G401.6 (cell line): Measurements from ENCODE around the gene ABCC1.

Experiments used
- FAIRE-seq: peaks from 2 replicates; lab custom pipeline; 2012; peaks lifted over from hg19 to GRCh38; lab: Jason Lieb, UNC

The ABCC1 gene

DNA sequence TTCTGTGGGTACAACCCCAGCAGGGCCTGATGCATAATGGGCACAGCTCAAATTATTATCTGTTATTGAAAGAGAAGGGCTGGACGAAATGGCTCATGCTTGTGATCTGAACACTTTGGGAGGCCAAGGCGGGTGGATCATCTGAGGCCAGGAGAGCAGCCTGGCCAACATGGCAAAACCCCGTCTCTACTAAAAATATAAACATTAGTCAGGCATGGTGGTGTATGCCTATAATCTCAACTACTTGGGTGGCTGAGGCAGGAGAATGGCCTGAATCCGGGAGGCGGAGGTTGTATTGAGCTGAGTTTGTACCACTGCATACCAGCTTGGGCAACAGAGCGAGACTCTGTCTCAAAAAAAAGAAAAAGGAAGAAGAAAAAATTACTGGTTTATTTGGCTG is 100.7 kb downstream of the ABCC1 start:
- no peak for FAIRE-seq

DNA sequence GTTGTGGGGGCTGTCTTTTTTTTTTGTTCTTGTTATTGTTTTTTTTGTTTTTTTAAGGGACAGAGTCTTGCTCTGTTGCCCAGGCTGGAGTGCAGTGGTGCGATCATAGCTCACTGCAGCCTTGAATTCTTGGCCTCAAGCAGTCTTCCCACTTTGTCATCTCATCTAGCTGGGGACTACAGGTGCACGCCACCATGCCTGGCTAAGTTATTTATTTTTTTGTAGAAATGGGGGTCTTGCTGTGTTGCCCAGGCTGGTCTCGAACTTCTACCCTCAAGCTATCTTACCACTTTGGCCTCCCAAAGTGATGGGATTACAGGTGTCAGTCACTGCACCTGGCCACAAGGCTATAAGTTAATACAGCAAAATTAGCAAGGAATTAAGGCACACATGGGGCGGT is 101.7 kb downstream of the ABCC1 start:
- no peak for FAIRE-seq

DNA sequence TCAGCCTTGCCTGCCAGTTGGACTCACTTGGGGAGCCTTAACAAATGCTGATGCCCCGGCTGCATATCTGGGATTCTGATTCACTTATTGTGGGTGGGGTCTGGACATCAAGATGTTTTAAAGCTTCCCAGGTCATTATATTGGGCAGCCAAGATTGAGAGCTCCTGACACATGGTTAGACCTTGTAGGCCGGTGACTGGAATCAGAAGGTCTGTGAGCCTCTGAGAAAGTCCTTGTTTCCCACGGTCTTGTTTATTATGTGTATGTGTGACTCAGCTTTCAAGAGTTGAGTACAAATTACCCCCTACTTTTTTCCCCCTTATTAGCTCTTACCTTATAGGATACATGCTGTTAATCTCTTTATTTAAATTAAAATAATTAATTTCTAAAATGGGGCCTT is 103.5 kb downstream of the ABCC1 start:
- FAIRE-seq = no peak

DNA sequence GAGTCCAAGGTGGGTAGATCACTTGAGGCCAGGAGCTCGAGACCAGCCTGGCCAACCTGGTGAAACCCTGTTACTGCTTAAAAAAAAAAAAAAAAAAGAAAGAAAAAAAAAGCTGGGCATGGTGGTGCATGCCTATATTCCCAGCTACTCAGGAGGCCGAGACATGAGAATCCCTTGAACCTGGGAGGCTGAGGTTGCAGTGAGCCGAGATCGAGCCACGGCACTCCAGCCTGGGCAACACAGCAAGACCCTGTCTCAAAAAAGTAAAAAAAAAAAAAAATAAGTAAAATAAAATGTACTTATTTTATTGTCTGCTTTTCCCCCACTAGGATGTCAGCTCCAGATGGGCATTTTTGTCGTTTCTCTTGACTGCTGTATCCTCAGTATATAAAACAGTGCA is 107.7 kb downstream of the ABCC1 start:
- FAIRE-seq = no peak

DNA sequence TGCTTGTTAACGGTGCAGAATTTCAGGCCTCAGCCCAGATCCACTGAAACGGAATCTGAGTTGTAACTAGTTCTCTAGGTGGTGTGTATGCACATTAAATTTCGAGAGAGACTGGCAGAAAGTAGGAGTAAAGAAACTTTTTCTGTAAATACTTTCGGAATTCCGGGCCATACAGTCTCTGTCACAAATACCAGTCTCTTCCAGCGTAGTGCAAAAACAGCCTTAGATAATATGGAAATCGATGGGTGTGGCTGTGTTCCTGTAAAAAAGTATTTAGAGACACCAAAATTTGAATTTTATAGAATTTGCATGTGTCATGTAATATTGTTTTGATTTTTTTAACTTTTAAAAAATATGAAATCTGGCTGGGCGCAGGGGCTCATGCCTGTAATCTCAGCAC is 109.7 kb downstream of the ABCC1 start:
- FAIRE-seq = no peak

DNA sequence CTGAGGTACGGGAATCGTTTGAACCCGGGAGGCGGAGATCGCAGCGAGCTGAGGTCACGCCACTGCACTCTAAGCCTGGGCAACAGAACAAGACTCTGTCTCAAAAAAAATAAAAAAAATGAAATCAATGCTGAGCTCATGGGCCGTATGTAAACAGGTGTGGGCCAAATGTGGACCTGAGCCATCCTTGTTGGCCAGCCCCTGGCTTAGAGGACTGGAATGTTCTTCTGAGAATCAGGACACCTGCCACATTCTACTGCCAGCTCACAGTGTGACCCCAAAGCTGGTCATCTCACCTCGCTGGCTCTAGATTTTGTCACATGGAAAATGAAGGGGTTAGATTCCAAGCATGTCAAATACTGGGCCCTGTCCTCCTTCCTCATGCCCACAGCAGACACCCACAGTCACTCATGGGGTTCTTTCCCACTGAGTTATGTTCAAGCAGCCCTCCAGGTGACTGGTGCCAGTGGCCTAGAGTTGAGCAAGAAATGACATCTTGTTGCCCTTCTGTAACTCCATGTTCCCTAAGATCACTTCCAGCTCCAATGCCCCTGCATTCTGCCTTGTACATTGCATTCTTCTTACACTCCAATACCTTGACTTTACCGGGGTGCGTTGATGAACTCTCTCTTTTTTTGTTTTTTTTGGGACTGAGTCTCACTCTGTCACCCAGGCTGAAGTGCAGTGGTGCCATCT is 110.6 kb downstream of the ABCC1 start:
- no peak for FAIRE-seq

DNA sequence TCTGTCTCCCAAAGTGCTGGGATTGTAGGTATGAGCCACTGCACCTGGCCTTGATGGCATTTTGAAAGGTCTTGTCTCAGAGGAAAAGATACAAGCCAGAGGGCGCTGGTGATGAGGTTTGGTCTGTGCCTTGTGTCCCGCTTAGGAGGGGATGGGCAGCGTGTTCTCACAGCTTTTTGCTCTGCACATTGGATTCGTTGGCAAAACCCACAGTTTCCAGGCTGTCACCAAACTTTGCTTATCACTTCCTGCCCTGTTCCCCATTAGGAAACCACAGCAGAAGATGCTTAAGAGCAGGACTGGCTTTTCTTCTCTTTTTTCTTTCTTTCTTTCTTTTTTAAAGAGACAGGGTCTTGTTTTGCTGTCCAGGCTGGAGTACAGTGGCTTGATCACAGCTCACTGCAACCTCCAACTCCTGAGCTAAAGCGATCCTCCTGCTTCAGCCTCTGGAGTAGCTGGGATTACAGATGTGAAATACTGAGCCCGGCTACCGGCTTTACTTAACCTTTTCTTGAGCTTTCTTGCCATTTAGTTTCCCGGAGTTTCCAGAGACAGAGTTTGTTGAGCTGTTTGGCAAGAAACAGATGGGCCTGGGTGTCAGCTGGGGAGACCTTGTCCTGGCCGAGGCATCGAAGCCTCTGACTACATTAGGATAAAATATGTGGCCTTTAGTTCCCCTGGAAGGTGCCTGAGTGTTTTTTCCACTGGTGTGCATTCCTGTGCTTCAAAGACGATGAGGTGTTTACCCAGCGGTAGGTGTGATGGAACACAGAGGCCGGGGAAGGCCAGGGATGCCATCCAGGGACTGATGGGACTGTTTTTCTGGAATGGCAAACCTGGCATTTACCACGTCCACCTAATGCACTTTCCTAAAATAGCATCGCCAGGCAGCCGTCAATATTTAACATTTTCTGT is 112.9 kb downstream of the ABCC1 start:
- no peak for FAIRE-seq

DNA sequence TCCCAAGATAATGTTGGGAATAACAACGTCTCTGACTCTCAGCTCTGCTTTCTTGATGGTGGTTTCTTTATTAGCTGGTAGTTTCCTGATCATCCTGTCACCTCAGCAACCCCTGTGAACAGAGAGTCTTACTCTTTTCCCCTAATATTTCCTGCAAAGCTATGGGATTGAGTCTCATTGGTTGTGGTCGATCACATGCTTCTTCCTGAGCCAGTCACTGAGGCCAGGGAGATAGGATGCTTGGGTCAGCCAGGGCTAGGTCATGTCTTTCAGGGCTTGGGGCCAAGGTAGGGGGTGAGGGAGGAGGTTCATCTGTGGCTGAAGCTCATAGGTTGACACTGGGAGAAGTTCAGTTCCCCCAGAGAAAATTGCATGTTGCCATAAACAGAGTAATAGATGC is 114.3 kb downstream of the ABCC1 start:
- FAIRE-seq = no peak

DNA sequence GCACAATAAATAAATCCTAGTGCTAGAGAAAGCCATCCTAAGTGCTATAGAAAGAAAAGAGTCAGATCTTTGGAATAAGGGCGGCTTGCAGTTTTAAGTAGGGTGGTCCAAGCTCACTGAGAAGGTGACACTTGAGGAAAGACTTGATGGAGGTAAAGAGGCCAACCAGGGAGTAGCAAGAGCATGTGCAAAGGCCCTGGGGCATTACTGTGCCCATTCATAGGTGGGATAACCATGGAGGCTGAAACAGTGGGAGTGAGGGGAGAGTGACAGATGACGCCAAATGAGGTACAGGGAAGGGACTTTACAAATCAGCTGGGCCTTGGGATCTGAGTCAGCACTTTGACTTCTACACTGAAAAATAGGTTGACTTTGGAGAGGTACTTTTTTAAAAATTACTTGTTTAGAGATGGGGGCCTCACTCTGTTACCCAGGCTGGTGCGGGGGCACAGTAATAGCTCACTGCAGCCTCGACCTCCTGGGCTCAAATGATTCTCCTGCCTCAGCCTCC is 115.5 kb downstream of the ABCC1 start:
- FAIRE-seq = no peak

DNA sequence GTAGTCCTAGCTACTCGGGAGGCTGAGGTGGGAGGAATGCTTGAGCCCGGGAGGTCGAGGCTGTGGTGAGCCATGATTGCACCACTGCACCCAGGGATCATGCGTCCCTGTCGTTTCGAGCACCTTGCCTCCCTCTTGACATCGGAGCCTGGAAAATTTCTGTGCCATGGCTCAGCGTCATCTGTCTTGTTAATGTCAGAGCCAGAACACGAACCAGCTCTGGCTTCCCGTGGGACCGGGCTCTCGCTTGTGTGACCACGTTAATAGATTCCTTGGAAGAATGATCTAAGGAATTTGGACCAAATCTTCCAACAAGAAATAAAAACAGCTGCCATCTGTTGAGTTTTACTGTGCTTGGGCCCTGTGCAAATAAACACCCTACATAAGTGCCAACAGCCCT is 117.7 kb downstream of the ABCC1 start:
- FAIRE-seq = no peak

DNA sequence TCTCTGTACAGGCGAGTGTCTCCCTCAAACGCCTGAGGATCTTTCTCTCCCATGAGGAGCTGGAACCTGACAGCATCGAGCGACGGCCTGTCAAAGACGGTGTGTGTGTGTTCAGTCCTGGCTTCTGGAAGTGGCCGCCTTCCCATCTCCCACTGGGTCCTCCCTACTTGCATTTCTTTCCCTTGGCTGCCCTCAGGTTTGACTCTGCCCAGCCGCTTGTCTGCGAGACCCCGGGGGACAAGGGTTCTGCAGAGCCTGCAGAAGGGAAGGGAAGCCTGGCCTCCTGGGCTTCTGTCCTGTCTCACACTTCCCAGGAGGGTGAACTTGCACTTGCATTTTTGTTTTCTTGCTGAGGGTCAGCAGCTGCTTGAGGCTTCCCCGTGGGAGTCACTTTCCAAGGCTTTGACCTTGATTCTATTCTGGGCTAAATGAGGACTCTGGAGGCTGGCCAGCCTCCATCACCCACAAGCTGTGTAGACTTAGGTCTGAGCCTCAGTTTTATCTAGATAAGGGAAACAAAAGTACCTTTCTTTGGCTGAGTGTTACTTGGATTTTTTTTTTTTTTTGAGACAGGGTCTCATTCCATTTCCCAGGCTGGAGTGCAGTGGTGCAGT is 122.3 kb downstream of the ABCC1 start:
- FAIRE-seq = no peak

DNA sequence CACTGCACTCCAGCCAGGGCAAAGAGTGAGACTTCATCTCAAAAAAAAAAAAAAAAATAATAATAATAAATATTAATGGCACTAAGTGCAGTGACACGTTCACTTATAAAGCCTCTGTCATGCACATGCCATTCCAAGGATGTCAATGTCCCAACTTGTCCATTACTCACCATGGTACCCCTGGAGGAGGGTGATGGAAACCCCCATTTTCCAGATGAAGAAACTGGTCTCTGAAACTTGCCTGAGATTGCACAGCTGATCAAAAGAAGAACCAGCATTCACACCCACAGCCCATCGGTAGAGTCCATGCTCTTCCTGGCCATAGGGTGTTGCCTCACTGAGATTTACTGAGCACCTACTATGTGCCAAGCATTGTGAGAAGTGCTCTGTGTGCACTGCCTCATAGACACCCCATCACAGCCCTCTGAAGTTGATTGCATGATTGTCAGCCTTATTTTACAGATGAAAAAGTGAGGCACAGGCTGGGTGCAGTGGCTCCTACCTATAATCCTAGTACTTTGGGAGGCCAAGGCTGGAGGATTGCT is 123.7 kb downstream of the ABCC1 start:
- no peak for FAIRE-seq

DNA sequence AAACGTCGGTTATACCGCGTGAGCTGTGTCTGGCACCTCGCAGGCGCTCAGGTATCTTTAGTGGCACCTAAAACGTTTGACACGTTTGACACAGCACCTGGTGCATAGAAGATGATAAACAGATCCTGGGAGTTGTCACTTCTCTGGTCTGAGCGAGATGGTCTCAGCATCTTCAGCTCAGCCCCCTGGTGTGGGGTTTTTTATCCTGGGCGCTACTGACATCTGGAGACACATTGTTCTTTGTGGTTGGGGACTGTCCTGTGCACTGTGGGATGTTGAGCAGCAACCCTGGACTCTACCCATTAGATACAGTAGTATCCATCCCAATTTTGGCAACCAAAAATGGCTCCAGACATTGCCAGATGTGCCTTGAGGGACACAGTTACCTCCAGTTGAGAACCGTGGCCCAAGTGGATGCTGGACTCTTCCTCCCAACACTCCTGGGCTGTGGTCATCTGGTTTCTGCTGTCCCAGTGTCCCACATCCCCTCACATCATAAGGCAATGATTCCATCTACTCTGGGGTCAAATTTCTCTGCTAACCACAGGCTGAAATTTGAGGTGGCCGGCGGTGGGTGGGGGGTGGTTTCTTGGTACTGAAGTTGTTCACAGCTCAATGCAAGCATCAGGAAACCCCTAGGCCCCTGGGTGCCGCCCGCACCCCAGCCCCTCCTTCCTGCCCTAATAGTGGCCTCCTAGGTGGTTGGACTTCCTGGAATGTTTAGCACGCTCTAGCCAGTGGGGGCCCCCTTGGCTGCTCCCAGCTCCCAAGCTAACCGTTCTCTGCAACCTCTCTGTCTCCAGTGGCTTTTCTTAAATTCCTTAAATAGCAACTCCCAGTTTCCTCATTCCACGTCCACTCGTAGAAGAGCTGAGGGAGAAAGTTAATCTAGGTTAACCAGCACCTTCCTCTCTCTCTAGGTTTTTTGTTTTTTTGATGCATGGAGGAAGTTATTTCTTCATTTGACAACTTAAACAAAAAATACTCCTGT is 124.8 kb downstream of the ABCC1 start:
- FAIRE-seq = peak; percentile 96

DNA sequence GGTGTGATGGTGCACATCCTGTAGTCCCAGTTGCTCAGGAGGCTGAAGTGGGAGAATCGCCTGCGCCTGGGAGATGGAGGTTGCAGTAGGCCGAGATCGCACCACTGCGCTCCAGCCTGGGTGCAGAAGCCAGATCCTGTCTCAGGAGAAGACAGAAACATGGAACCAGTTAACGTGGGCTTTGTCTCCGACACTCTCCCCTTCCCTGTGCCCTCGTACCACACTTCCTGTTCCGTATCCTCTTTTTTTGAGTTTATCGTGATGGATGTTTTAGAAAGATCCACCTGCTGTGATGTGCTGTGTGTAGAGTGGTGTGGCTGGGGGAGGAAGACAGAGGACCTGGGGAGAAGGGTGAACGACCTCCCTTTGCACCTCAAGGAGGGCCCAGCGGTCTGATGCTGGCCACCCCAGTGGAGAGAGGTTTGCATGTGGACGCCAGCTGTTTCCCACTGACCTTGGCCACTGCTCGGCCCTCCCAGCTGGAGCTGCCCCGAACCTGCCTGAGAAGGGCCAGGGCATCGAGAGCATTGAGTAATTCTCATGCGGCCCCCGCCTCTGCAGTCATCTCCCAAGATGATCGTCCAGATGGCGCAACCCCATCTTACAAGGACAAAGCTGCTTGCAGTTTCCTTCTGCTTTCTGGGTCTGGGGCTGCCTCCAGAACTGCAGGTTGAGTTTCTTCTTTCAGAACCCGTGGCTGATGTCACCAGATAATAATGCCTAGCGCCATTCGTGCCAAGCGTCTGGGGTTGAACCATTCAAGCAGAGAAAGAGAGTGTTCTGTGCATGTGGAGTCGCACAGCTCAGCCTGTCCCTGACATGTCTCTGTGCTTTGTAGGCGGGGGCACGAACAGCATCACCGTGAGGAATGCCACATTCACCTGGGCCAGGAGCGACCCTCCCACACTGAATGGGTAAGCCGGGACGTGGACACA is 126.3 kb downstream of the ABCC1 start:
- FAIRE-seq = no peak

DNA sequence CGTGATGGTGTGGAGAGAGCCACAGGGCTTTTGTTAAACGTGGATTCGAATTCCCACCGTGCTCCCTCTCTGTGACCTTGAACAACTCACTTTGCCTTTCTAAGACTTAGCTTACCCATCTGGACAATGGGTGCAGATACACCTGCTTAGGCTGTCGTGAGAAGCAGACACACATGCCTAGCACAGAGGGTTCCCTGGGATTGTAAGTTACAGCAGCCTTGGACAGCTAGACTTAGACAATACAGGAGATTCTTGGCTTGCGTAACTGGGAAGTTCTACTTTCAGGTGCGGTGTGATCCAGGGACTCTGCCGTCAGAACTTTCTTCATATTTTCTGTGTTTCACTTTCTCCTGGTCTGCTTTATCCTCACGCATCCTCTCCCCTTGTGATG is 127.0 kb downstream of the ABCC1 start:
- FAIRE-seq = no peak

DNA sequence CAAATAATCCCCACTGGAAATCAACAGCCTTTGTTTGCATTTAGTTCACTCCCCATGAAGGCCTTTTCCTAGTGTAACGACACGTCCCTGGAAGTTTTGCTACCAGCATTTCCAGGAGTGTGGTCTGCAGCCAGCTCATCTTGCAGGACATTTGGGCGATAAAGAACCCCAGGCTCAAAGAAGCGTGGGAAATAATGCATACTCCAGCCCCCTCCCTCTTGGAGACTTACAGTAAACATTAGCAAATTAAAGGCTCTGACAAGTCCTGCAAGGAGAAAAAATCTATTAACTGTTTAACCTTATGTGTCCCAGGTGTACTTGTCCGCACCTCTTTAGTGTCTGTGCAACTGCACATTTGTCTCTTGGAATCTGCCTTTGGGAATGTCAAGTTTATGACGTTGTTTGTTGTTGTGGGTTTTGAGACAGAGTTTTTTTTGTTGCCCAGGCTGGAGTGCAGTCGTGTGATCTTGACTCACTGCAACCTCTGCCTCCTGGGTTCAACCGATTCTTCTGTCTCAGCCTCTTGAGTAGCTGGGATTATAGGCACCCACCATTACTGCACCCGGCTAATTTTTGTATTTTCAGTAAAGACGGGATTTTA is 131.1 kb downstream of the ABCC1 start:
- FAIRE-seq = no peak

DNA sequence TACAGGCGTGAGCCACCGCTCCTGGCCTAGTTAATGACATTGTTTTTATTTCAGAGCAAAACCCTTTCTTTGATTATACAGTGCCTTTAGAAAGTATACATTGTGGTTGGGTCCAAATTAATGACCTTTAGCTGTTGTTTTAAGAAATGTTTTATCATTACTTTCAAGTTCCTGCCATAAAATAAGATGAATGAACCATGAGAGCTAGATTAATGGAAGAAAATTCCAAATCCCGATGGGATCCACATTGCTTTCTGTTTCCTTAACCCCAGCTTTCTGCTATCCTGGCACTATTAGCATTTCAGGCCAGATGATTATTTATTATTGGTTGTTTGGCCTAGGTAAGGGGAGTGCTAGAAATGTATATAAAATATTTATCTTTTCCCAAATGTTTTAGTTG is 131.7 kb downstream of the ABCC1 start:
- no peak for FAIRE-seq

DNA sequence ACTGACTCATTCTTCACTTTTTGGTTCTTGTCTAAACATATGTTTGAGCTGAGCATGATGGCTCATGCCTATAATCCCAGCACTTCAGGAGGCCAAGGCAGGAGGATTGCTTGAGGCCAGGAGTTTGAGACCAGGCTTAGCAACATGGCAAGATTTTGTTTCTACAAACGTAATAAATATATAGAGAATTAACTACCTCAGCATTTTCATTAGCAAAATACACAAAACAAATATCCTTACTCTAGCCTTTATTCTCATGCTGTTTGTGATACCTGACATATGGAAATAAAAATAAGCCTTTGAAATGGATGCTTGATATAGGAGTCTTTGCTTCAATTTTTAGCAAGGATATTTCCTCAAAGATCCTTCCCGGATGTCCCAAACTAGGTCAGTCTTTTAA is 132.8 kb downstream of the ABCC1 start:
- no peak for FAIRE-seq

DNA sequence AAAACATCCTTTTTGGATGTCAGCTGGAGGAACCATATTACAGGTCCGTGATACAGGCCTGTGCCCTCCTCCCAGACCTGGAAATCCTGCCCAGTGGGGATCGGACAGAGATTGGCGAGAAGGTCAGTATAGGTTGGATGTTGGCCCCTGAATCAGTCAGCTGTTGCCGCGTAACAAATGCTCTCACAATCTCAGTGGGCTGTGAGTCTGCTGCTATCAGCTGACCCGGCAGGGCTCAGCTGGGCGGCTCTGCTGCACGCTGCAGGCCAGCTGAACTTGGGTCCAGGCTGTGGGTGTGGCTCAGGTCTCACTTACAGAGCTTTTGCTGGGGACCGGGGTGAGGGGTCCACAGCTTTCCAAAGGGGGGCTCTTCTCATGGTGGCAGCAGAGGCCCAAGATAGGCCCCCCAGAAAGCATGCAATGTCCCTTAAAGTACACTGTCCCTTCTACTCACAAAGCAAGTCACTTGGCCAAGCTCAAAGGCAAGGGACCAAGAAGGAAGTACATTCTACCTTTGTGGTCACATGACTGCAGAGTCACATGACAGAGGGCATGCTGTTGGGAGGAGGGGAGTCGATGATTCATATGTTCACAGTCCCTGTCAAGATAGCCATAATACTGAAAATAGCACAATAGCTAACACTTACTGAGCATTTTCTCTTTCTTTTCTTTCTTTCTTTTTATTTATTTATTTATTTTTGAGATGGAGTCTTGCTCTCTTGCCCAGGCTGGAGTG is 134.2 kb downstream of the ABCC1 start:
- no peak for FAIRE-seq
